ENCODE measurements around the gene ALG14.

Gene ALG14

DNA sequence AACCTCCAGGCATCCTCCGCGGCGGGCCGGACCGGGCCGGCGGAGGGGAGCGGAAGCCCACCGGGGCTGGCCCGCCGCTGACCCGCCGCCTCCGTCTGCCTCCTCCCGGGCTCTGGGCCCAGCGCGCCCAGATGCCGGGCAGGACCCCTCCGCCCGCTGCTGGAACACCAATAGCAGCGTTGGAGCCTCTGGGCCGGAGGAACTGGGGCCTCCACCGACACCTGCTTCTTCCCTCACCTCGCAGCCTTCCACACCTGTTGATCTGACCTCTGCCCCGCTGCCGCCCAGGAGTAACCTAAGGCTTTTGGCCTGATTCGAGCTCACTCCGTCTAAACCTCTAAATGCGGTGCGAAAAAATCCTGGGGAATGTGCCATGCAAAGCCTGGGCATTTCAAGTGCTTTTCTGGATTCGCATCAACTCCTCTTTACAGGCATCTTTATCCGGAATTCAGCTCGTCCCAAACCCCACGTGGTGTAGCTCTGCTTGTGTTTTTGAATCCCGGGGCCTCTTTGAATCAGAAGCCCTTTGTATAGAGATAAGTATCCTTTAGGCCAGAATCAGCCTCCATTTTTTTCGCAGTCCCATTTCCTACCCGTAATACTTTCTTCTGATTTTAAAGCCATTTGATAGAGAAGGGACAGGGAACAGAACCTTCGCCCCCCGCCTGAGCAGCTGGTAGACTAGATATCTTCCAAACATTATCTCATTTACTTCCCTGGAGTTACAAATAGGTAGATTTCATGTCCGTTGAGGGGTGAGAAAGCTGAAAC, 145.2 kb downstream of the ALG14 start:
- no peak for DNase-seq (ENCODE audit: low read depth)

DNA sequence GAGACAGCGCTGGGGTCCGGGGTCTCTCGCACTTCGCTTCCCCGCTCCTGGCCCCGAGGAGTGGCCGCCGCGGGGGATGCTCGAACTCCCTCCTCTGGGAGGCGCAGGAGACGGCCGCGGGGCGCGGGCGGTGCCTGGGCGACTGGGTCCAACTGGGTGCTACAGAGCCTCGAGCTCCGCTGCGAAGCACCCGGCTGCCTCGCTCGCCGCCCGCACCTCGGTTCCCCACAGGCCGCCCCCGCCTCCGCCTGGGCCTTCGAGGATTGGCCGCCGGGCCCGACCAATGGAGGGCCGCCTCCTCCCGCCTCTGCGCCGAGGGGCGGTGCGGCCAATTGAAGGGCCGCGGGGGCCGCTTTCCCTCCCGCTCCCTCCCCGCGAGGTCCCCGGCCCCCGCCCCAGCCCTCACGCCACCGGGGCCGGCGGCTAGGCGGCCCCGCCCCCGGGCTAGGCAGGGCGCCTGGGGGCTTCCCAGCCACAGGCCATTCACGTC, 145.8 kb downstream of the ALG14 start, which contains the start of gene CNN3:
CNN3 (minus strand) TSS at position 196 of the 490 bp plus-strand sequence. CDS start 216 bp downstream, outside the sequence.
- DNase-seq (ENCODE audit: low read depth): peak; percentile 22

GRCh38 chr1:94926126-94926914, 146.4 kb downstream of the ALG14 start:
- no peak for DNase-seq (ENCODE audit: low read depth)

GRCh38 chr1:94925561-94926125, 147.1 kb downstream of the ALG14 start:
- DNase-seq (ENCODE audit: low read depth): no peak

- no peak for DNase-seq (ENCODE audit: low read depth)
Measured at GRCh38 chr1:94925004-94925403, 147.7 kb downstream of the ALG14 start.

Data from T follicular helper cell (primary cell).